Fibroblast of lung (primary cell): ENCODE data around the gene TMEM270. TPM values are rescaled to one million over a fixed set of nuclear protein-coding genes. Genes with fewer than 3 reads are reported as not detected.

Experiments used
- DNase-seq, 2 donors: peaks; one replicate each; pipeline versions ENCODE4 v3.0.0 to v3.0.0-alpha.2; 2010; ENCODE audit warnings: low read depth in 2 of 2
- H2AFZ ChIP-seq: 2 replicates; pipeline ENCODE4 v1.5.1; 2012; ENCODE audit warnings: low read length, control low read depth, inconsistent platforms
- H3K27ac ChIP-seq: 2 replicates; pipeline ENCODE4 v1.5.1; 2011; ENCODE audit warnings: low read length, control low read depth; ENCODE audit not compliant: insufficient read depth
- H3K27me3 ChIP-seq: 2 replicates; pipeline ENCODE4 v1.5.1; 2011; ENCODE audit warnings: mild to moderate bottlenecking, low read length; ENCODE audit not compliant: control insufficient read depth, insufficient read depth
- H3K36me3 ChIP-seq: 2 replicates; pipeline ENCODE4 v1.5.1; 2011; ENCODE audit warnings: low read length; ENCODE audit not compliant: control insufficient read depth, insufficient read depth
- H3K4me1 ChIP-seq: 2 replicates; pipeline ENCODE4 v1.5.1; 2011; ENCODE audit warnings: low read length; ENCODE audit not compliant: control insufficient read depth, insufficient read depth; ENCODE audit errors: extremely low read depth
- H3K4me2 ChIP-seq: 2 replicates; pipeline ENCODE4 v1.5.1; 2011; ENCODE audit warnings: low read length, control low read depth; ENCODE audit not compliant: insufficient read depth; ENCODE audit errors: extremely low read depth
- H3K4me3 ChIP-seq, 4 experiments: fragments of 200-600 bp in 1 of 4; sonication (generic) in 1 of 4; replicated peaks in 1 of 4; 2 replicates each; pipeline ENCODE4 v1.5.1; 2011 to 2016; ENCODE audit warnings: low read length in 4 of 4, low read depth in 3 of 4, mild to moderate bottlenecking in 3 of 4, control low read depth in 2 of 4, inconsistent platforms in 1 of 4, mixed read lengths in 1 of 4; ENCODE audit not compliant: insufficient read depth in 1 of 4; ENCODE audit errors: control extremely low read depth in 1 of 4
- H3K79me2 ChIP-seq: 2 replicates; pipeline ENCODE4 v1.5.1; 2012; ENCODE audit warnings: mild to moderate bottlenecking, low read length, inconsistent platforms; ENCODE audit not compliant: control insufficient read depth, insufficient read depth
- H3K9ac ChIP-seq: 2 replicates; pipeline ENCODE4 v1.5.1; 2011; ENCODE audit warnings: mild to moderate bottlenecking, low read length, control low read depth; ENCODE audit not compliant: insufficient read depth
- H3K9me3 ChIP-seq: 2 replicates; pipeline ENCODE4 v1.5.1; 2012; ENCODE audit warnings: low read depth, low read length; ENCODE audit not compliant: control insufficient read depth, insufficient read depth
- H4K20me1 ChIP-seq: 2 replicates; pipeline ENCODE4 v1.5.1; 2011; ENCODE audit warnings: low read length; ENCODE audit not compliant: control insufficient read depth, insufficient read depth; ENCODE audit errors: extremely low read depth
- EZH2 ChIP-seq: IDR thresholded peaks from 2 replicates; pipeline ENCODE4 v1.5.1; 2012; ENCODE audit warnings: low read length, control low read depth, mild to moderate bottlenecking; ENCODE audit errors: missing control alignments
- polyA plus RNA-seq, 2 donors: library from polyadenylated mRNA; depleted of rRNA in 1 of 2; stranded (reverse) in 1 of 2; unstranded in 1 of 2; fragments of >200 nt; gene quantifications; 2 replicates each; pipeline ENCODE4 v1.2.1, GENCODE V29; 2011 to 2012; ENCODE audit warnings: missing spikeins in 1 of 2
- total RNA-seq: library from RNA; depleted of rRNA; stranded (reverse); fragments of >200 nt; gene quantifications from 2 replicates; pipeline ENCODE4 v1.2.1, GENCODE V29; 2014
- TF ChIP-seq, protein P1 (sequence below), 2 donors: IDR thresholded peaks in 1 of 2; conservative IDR thresholded peaks in 1 of 2; 1 replicate in 1 of 2; 2 replicates in 1 of 2; pipeline ENCODE4 v1.5.1; 2011 to 2012; ENCODE audit warnings: low read length in 2 of 2, control low read depth in 1 of 2, inconsistent platforms in 1 of 2, low read depth in 1 of 2, mild to moderate bottlenecking in 1 of 2

Gene TMEM270
- total and polyA plus RNA-seq, 2 donors (not counting 1 experiment from before 2014, with no cell fraction given) = not detected

DNA sequence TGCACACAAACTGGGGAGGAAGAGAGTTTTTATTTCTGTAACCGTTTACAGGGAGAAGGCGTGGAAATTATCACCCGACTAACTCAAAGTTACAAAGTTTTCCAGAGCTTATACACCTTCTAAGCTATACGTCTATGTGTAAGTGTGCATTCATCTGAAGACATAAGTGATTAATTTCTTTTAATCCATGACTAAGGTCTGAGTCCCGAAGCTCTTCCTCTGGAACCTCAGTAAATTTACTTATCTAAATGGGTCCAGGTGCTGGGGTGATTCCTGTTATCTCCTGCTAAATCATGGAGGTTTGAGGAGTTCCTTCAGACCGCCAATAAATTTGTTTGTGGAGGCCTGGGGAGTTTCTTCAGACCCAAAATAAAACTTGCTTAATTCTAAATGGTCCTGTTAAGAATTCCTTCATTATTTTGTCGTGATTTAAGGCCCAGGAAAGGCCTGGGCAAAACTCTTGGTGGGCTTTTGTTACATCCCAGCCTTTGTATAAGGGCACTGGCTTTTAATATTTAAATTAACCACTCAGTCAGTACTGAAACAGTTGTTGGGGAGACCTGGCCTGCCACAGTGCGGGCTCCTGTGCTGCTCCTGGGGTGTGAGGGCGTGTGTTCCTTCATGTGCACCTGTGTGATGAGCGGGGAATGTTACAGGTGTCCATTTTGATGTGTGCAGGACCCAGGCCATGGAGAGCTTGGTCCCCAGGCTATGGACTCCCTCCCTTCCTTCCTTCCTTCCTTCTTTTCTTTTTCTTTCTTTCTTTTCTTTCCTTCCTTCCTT is 12.8 kb upstream of the TMEM270 start:
- Histone ChIP-seq H3K27ac (no peak overlapping the region), H3K79me2 (no peaks in the 10 kb centered on the region), H3K36me3 (no peaks in the 10 kb centered on the region), H3K4me2 (no peak overlapping the region), H3K9me3 (no peaks in the 10 kb centered on the region), H4K20me1 (no peaks in the 10 kb centered on the region), H3K4me3 (no peak overlapping the region), H3K4me1 (peaks cover 14% of the 10 kb centered on the region), H3K9ac (no peak overlapping the region), H2AFZ (no peak overlapping the region), H3K27me3 (no peaks in the 10 kb centered on the region)
- TF ChIP-seq, protein P1, sequence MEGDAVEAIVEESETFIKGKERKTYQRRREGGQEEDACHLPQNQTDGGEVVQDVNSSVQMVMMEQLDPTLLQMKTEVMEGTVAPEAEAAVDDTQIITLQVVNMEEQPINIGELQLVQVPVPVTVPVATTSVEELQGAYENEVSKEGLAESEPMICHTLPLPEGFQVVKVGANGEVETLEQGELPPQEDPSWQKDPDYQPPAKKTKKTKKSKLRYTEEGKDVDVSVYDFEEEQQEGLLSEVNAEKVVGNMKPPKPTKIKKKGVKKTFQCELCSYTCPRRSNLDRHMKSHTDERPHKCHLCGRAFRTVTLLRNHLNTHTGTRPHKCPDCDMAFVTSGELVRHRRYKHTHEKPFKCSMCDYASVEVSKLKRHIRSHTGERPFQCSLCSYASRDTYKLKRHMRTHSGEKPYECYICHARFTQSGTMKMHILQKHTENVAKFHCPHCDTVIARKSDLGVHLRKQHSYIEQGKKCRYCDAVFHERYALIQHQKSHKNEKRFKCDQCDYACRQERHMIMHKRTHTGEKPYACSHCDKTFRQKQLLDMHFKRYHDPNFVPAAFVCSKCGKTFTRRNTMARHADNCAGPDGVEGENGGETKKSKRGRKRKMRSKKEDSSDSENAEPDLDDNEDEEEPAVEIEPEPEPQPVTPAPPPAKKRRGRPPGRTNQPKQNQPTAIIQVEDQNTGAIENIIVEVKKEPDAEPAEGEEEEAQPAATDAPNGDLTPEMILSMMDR (conservative IDR thresholded peaks at IDR 0.05 in 1 of 2, IDR thresholded peaks at IDR 0.05 in 1 of 2; ENCODE audit: low read depth in 1 of 2, low read length in 2 of 2) = no peak
- no peak for TF ChIP-seq EZH2
- peak in 1 of 2 donors; percentile 34 for DNase-seq

DNA sequence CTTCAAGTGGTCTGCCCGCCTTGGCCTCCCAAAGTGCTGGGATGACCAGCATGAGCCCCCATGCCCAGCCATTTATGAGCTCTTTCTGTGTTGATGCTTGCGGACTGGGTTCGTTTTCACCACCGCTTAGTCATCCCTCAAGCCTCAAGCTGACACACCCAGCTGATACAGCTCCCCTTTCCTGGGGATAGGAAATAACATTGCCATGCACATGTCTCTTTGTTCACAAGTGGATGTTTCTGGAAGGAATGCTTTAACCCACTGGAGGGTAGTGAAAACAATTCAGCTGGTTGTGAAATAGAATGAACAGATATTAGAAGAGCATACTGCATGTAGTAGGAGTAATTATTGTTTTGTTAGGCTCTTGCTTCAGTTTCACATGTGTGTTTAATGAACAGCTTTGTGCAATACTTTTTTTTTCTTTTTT is 10.2 kb upstream of the TMEM270 start:
- H3K4me3 ChIP-seq = no peak overlapping the region
- H3K9me3 ChIP-seq = no peaks in the 10 kb centered on the region
- no peaks in the 10 kb centered on the region for H3K36me3 ChIP-seq
- peak overlapping the region; percentile 94 for H3K27ac ChIP-seq
- H4K20me1 ChIP-seq = no peaks in the 10 kb centered on the region
- peak; percentile 97 to 99 for DNase-seq
- H3K4me1 ChIP-seq = peaks cover 14% of the 10 kb centered on the region
- no peaks in the 10 kb centered on the region for H3K79me2 ChIP-seq
- no peak overlapping the region for H3K4me2 ChIP-seq
- TF ChIP-seq, protein P1 (conservative IDR thresholded peaks at IDR 0.05 in 1 of 2, IDR thresholded peaks at IDR 0.05 in 1 of 2; ENCODE audit: low read depth in 1 of 2, low read length in 2 of 2) = no peak
- TF ChIP-seq EZH2 = no peak
- no peak overlapping the region for H3K9ac ChIP-seq
- no peaks in the 10 kb centered on the region for H3K27me3 ChIP-seq
- H2AFZ ChIP-seq = no peak overlapping the region

DNA sequence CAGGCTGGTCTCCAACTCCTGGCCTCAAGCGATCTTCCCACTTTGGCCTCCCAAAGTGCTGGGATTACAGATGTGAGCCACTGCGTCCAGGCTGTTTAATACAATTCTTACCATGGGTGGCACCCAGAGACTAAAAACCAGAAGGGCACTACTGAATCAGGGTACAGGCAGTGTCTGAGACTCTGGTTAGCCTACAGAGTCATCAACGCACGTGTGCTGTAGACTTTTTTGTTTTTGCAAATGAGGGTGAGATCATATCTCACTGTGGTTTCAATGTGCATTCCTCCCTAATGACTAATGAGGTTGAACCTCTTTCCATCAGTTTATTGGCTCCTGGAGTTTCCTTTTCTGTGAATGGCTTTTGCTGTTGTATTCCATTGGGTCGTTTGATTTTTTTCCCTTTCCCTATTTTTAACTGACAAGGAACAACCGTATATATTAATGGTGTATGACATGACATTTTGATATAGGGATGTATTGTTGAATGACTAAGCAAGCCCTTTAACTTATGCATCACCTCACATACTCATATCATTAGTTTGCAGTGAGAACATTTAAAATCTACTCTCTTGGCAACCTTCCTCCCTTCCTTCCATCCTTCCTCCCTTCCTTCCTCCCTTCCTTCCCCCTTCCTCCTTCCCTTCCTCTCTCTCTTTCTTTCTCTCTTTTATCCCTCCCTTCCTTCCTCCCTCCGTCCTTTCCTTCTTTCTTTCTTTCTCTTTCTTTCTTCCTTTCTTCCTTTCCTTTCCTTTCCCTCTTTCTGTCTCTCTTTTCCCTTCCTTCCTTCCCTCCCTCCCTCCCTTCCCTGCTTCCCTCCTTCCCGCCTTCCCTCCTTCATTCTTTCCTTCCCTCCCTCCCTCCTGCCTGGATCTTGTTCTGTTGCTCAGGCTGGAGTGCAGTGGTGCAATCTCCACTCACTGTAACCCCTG is 9.3 kb upstream of the TMEM270 start:
- H3K36me3 ChIP-seq = no peaks in the 10 kb centered on the region
- peaks cover 14% of the 10 kb centered on the region for H3K4me1 ChIP-seq
- H3K79me2 ChIP-seq = no peaks in the 10 kb centered on the region
- H3K4me2 ChIP-seq = peak overlapping the region; percentile 55
- peak overlapping the region; percentile 94 for H3K27ac ChIP-seq
- DNase-seq = peak; percentile 98
- H3K9me3 ChIP-seq = no peaks in the 10 kb centered on the region
- no peaks in the 10 kb centered on the region for H3K27me3 ChIP-seq
- H3K4me3 ChIP-seq = no peak overlapping the region
- H4K20me1 ChIP-seq = no peaks in the 10 kb centered on the region
- TF ChIP-seq, protein P1 (conservative IDR thresholded peaks at IDR 0.05 in 1 of 2, IDR thresholded peaks at IDR 0.05 in 1 of 2; ENCODE audit: low read depth in 1 of 2, low read length in 2 of 2) = no peak
- no peak for TF ChIP-seq EZH2
- no peak overlapping the region for H2AFZ ChIP-seq
- H3K9ac ChIP-seq = peak overlapping the region; percentile 58
